SIG-M5 treated with dmso at 0.1 percent for 504 hours (cell line): ENCODE data around the gene ENTPD8.

ENCODE experiments used
- DNase-seq: peaks from one replicate; lab custom pipeline; 2025; ENCODE audit not compliant: unreplicated experiment; lab: John Stamatoyannopoulos, UW

The ENTPD8 gene

DNA sequence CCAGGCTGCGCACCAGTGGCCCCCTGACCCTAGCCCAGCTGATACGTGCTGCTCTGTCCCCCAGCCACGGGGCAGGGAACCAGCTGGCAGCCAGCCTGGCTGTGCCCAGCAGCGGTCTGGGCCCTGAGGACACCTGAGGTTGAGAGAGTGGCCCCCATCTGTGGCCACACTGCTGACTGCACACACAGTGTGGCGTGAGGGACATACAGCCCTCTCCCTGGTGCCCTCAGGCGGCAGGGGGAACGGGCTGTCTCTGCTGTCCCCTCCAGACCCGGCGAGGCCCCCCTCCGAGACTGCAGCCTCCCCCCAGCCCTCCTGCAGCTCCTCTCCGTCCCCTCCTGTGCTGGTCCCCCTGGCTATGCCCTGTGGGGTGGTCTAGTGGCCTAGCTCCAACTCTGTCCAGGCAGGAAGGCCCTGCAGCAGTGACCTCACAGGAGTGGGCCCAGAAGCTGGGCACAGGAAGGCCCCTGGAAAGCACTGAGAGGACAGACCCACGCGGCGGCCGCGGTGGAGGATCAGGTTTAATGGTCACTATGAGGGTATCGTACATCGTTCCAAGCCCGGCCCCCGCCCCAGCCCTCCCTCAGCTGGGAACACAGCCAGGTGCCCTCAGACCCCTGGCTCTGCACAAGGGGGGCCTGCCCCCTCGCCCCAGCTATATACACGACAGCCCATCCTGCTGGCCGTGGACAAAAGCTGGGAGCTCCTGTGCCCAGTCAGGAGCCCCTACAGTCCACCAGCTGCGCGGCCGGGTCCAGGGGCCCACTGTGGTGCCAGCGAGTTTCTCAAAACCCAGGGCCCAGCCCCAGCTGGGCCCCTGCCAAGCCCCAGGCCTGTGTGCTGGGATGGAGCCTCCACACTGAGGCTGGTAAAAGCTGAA, 6.8 kb upstream of the ENTPD8 start:
- no peak for DNase-seq

DNA sequence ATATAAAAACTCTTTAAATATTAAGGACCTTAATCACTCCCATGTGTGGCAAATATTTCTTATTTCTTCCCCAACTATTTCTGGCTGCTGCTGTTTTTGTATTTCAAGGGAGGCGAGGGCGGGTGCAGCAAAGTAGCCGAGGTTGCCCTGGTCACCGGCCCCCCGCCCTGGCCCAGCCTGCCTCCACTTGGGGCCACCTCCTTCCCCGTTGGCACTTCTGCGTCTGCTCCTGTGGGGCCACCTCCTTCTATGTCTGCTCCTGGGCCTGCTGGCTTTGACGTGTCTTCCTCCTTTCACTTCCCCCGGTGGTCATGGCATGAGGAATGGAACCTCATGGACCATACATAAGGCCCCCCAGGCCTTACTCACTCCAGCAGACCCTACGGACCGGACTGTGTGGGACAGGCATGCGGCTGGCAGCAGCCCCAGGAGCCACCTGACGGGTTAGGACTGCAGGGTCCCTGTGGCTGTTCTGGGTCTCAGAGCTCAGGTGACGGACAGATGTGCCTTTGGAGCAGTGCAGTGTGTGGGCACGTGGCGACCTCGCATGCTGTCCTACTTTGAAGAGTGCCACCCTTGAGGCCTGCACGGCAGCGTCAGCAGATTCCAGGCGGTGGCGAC, 5.8 kb upstream of the ENTPD8 start:
- peak; percentile 52 for DNase-seq

DNA sequence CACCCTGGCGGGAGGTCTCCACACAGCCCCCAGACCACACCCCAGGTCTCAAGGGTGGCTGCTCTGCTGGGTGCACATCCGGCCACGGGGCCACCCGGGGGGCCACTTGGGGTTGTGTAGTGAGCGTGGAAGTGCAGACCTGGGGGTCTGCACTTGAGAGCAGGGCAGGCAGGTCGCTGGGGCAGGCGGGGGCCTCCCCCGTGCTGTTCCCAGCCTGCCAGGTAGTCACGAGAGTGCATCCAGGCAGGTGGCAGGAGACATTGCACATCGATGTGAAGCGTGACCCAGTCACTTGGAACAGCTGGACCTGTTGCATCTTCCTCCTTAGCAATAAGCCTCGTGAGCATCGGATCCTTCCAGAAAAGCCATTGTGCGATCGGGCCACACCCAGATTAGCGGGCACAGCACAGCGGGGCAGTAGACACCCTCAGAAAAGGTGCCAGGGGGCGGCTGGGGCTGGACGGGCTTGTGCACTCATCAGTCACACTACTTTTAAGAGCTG, 4.8 kb upstream of the ENTPD8 start:
- DNase-seq, result no peak

DNA sequence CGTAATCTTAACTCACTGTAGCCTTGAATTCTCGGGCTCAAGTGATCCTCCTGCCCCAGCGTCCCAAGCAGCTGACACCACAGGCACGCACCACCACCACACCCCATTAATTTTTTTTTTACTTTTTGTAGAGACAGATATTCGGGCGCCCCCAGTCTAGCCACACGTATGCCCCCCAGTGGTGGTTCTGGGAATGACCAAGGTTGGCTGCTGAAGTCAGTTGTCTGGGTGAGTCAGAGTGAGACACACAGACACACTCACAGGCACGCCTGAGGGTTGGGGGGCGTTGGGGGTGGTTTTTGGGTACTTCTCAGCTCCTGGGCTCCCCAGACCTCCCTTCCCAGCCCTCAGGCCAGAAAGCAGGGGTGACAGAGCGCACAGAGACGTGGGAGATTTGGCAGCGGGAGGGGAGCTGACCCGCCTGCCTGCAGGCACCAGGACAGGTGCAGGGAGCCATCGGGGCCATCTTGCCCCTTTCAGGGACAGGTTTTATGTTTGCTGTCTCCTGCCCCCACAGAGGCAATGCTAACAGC, 4.2 kb upstream of the ENTPD8 start:
- peak; percentile 58 for DNase-seq

DNA sequence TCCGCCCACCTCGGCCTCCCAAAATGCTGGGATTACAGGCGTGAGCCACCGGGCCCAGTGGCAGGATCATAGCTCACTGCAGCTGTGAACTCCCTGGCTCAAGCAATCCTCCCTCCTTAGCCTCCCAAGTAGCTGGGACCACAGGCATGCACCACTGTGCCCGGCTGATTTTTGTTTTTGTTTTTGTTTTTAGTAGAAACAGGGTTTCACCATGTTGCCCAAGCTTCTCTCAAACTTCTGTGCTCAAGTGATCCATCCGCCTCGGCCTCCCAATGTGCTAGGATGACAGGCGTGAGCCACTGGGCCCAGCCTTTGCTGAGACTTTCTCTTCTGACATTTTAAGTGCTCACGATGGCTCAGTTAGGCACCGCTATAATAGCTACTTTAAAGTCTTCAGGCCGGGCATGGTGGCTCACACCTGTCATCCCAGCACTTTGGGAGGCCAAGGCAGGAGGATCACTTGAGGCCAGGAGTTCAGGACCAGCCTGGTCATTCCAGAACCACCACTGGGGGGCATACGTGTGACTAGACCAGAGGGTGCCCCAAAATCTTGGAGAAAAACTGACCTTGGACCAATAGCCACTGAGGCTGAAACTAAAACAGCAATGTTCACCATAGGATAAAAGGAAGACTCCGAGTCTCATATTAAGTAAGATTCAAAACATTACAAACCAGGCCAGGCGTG, 3.1 kb upstream of the ENTPD8 start:
- no peak for DNase-seq

DNA sequence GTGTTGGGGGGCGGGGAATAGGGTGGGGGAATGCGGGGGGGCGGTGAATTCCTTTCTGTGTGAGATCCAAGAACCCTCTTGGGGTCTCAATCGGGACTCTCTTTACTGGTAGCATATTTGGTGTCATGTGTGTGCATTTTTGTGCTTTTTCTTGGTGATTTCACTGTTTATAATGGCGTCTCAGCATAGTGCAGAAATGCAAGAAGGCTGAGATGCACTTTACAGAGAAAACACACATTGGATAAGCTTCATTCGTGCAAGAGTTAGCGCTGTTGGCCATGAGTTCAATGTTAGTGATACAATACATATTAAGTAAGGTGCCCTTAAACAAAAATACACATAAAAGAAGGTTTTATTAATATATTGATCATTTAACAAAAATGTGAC, 771 bp upstream of the ENTPD8 start:
- DNase-seq, result no peak

DNA sequence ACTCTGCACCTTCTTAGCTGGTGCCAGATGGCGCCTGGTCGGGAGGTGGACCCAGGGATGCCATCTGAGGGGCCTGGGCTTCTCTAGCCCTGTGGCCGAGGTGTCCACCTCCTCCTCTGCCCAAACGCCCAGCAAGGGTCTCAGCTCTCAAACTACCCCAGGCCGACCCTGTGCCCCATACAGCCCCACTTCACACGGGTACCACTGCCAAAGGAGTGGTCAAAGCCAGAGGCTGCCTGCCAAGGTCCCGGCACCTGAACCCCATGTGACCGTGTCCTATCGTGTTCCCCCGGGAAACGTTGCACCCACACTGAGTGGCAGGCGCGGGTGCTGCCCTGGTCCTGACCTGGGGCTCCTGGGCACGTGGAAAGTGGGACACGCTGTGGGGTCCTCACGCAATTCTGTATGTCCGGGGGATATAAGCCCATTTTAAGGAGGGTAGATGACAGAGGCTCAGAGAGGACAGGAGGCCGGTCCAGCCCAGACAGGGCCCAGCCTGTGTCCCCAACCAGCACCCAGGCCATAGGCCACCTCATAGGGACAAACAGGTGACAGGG, 1.9 kb downstream of the ENTPD8 start:
- no peak for DNase-seq

DNA sequence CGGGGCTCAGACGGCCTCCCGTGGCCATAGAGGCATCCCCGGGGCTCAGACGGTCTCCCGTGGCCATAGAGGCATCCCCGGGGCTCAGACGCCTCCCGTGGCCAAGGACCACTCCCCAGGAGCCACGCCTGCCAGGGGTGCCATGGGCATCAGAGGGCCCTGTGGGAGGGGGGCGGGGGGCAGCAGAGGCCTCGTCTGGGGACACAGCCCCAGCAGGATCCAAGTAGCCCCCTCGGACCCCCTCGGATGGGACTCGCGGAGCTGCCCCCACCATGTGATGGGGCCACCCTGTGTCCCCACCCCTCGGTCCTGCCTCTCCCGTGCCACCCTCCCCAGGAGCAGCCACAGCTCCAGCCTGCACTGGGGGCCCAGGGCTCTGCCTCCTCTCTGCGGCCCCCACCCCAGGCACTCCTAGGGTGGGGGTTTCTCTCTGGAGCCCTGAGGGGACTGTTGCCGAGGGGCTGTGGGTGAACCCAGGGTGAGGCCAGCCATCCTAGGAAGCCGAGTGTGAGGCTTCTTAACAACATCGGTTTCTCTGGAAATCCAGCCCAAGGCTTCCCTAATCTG, 2.5 kb downstream of the ENTPD8 start:
- no peak for DNase-seq

DNA sequence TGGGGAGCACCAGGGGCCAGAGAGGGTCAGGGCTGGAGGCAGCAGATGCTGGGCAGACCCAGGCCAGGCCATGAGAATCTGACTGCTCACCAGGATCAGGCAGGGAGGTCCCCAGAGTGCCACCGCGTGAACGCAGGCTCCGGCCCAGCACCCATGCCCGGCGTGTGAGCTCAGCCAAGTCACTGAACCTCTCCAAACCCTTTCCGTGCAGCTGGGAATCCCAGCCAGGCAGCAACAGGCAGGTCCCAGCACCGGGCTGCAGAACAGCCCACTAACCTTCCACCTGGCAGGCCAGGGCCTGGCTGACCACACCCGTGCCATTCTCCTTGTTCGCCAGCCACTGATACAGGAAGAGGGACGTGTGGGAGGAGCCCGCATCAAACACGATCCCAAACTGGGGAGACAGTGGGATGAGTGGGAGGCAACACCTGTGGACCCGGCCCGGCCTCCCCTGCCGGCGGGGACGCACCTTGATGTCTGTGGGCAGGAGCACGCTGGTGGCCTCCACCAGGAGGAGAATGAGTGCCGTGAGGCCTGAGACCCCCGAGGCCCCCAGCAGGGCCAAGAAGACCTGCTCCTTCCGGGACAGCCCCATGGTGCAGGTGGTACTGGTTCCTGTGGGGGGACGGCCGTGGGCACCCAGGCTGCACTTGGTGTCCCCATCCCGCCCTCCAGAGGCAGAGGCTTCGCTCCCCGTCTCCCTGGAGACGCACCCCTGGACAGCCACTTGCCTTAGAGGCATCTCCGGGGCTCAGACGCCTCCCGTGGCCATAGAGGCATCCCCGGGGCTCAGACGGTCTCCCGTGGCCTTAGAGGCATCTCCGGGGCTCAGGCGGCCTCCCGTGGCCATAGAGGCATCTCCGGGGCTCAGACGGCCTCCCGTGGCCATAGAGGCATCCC, 3.2 kb downstream of the ENTPD8 start:
- no peak for DNase-seq

DNA sequence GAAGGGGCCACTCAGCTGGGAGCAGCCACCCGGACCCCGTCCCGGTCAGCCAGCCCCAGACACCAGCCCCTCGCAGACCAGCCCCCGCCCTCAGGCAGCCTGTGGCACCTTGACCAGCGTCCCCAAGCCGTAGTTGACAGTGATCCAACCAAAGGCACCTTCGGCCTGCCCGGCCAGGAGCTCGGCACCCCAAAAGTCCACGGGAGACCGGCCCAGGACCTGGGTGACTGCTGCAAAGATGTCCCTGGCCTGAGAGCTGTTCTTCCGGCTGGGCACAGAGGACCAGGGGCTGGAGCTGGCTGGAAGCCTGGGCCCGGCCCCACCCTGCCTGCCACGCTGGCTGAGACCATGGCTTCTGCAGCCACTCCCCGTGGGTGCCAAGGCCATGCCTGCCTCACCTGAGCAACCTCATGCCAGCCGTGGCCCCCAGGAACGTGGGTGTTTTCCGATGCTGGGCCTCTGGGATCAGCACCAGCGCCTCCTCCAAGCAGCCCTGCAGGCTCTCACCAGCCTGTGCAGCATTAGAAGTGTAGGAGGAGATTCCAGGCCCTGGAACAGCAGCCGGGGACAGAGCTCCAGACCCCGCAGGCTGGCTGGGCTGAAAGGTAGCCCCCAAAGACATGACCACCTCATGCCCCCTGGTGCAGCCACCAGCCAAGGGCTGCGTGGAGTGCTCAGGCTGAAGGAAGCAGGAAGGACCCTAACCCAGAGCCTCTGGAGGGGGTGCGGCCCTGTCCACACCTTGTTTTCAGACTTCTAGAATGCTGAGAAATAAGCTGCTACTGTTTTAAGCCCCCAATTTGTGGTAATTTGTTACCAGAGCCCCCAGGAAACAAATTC, 4.2 kb downstream of the ENTPD8 start:
- no peak for DNase-seq

DNA sequence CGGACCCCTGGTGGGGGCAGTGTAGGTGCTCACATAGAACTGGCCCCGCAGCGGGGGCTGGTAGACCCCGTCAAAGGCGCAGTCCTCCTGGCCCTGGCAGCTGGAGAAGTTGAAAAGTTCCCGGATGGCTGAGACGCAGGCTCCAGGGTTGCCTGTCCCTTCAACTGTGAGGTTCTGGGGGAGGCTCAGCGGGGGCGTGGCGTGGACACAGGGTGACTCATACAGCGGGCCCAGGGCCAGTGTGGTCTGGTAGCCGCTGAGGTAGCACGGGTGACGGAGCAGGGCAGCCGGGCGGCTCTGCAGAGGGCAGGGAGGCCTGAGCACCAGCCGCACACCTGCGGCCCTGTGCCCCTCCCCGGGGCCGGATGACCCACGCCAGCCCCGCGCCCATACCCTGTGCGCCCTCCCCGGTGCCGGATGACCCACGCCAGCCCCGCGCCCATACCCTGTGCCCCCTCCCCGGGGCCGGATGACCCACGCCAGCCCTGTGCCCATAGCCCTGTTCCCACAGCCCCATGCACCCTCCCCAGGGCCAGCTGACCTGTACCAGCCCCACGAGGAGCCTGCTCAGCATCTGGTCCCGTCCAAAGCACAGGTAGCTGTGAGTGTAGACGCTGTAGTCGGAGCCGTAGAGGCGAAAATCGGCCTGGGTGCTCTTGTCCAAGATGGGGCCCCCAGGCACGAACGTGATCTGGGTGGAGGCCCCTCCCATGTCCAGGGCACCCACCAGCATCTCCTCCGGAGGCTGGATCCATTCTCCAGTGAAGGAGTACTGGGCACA, 5.0 kb downstream of the ENTPD8 start:
- DNase-seq, result no peak

DNA sequence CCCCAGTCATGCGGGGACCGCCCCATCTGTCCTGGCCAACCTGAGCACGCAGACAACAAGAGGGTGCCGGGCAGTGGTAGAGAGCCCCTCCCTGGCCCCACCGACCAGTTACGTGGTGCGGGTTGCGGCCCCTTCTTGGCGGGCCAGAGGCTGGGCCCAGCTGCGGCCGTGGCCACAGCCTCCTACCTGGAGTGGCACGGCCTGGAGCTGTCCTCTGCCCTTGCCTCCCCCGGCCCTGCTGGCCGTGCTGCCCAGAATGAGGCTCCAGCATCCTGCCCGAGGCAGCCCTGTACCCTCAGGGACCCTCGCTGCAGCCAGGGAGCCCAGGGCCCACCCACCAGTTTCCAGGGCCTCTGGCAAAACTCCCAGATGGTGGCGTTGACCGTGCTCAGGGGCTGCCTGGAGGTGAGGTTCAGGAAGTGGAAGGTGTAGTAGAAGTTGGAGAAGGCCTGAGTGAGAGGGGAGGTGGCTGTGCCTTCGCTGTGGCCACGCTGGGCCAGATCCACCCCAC, 5.7 kb downstream of the ENTPD8 start:
- no peak for DNase-seq

DNA sequence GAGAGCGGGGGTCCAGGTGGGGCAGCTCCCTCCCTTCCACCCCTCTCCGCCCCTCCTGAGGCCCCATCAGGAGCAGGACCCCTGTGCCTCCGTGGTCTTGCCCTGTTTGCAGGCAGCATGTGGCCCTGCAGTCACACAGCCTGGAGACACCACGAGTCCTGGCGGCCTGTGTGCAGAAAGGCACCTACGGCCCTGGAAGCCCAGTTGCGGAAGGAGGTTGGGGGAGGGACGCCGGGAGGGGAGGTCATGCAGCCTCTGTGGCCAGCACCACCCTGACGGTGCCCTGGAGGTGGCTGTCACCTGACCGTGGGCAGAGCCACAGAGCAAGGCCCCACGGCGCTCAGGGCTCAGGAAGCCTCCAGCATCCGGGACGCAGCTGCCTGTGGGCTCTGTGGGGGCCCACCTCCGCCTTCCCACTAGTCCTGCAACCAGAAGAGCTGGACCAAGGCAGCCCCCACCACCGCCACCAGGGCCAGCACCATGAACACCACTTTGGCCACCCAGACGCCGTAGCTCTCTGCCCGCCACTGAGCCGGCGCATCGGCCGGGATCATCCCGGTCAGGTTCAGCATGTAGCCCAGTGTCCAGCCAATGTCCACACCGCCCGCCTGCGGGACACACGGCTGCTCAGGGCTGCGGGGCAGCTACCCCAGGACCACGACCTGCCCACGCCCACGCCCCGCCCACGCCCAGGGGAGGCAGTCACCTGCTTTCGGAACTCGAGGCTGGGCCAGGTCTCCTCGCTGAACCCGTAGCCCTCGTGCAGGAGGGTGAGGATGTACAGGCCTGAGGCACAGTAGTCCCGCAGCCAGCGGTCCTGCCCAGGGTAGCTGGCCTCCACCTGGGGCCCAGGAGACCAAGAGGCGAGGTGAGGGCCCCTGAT, 6.4 kb downstream of the ENTPD8 start:
- DNase-seq, result no peak

DNA sequence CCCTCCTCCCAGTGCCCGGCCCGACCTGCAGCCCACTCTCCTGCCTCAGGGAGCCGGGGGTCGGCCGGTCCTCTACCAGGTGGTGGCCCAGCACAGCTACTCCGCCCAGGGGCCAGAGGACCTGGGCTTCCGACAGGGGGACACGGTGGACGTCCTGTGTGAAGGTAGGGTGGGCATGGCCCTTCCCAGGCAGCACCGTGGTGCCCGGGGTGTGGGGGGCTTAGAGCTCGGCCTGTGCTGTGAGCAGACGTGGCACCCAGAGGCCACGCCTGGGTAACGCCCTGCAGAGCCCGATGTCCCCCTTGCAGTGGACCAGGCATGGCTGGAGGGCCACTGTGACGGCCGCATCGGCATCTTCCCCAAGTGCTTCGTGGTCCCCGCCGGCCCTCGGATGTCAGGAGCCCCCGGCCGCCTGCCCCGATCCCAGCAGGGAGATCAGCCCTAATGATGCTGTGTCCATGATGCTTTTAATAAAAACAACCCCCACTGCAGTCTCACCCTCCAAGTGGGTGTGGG, 7.2 kb downstream of the ENTPD8 start:
- no peak for DNase-seq

DNA sequence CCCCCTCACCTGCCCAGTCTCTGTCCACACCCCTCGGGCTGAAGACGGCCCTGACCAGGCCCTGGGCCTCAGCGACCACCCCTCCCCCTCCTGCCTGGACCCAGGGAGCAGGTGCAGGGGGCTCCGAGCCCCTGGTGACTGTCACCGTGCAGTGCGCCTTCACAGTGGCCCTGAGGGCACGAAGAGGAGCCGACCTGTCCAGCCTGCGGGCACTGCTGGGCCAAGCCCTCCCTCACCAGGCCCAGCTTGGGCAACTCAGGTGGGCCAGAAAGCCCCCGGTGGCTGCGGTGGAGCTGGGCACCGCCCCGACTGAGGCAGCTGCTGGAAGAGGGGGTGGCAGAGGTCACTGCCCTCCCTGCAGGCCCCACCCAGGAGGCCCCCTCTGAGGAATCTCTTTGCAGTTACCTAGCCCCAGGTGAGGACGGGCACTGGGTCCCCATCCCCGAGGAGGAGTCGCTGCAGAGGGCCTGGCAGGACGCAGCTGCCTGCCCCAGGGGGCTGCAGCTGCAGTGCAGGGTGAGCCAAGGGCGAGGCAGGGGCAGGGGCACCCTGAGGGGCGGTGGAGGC, 7.7 kb downstream of the ENTPD8 start:
- DNase-seq, result no peak

DNA sequence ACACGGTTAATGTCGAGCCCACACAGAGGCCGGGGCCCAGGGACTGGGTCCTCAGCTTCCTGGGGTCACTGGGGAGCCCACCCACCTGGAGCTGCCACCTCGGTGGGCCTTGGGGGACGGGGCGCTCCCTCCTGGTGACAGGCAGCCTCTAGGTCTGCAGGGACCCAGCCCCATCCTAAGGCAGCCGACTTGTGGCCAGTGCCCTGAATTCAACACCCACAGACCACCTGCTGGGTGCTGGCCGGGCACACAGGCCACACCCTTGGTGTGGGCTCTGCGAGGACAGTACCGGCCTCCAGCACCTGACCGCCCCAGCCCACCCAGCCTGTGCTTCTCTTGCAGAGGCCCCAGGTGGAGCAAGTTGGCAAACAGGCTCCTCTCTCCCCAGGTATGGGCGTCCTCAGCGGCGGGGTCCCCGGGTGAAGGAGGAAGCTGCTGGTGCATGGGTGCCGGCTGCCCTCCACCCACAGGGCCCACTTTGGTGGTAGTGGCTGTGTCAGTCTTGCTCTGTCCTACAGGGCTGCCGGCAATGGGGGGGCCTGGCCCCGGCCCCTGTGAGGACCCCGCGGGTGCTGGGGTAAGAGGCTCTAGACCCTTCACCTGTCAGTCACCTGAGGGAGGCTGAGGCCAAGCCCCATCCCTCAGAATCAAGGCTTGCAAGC, 8.3 kb downstream of the ENTPD8 start:
- no peak for DNase-seq
